T-helper 1 cell (primary cell): ENCODE measurements around the gene SLC29A4.
"Not testable (repeated sequence)": the region's sequence is repeated elsewhere in the genome, so short reads cannot be mapped to it uniquely, and the experiment has no call there.

Experiments used
- DNase-seq, 5 donors: peaks; one replicate each; pipeline ENCODE4 v3.0.0-alpha.2; 2012 to 2020

Gene SLC29A4

GRCh38 chr7:5274441-5274840 is 8.3 kb upstream of the SLC29A4 start:
- DNase-seq: no peak

DNA sequence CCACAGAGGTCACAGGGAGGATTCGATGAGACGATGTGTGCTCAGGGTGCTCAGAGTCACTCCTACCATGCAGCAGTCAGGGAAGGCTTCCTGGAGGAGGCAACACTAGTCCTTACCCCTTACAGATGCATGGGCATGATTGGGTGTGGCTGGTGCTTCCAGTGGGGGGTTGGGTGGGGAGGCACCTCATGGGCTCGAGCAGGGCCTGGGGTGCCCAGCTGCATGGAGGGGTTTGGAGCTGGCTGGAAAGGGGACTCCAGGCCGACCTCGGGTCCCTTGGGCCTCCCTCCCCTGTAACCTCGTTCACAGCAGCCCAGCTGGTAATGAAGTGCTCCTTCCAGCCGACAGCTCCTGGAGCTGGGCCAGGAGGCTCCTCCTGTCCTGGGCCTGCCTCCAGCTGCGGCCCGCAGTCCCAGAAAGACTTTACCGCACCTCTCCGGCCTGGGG is 7.7 kb upstream of the SLC29A4 start:
- not testable (repeated sequence) for DNase-seq

DNA sequence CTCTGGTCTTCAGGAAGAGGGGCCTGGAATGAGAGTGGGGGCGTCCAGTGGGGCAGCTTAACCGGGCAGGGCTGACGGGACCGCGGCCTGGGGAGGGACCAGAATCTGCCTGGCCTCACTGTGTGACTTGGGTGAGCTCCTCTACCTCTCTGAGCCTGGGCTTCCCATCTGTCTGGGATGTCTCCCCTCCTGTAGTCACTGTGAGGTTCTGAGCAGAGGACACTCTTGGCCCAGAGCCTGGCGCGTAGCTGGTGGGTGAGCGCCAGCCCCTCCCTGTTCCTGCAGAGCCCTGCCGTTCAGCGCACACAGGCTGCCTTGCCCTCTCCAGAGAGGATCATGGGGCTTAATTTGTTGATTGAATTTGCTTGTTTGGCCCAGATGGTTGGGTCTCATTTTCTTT is 7.2 kb upstream of the SLC29A4 start:
- not testable (repeated sequence) for DNase-seq

DNA sequence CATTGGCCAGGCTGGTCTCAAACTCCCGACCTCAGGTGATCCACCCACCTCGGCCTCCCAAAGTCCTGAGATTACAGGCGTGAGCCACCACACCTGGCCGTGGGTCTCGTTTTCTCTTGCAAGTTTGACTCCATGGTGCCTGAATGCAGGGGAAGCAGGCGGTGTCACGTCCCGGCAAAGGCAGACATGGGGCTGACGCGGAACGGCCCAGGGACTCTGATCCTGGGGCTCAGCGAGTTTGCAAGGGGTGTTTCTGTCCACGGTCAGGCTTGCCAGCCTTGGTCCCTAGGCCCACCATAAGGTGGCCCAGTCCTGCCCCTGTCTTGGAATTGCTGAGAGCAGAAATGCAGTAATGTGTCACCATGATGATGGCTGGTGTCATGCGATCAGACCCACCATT is 6.6 kb upstream of the SLC29A4 start:
- DNase-seq: not testable (repeated sequence)

DNA sequence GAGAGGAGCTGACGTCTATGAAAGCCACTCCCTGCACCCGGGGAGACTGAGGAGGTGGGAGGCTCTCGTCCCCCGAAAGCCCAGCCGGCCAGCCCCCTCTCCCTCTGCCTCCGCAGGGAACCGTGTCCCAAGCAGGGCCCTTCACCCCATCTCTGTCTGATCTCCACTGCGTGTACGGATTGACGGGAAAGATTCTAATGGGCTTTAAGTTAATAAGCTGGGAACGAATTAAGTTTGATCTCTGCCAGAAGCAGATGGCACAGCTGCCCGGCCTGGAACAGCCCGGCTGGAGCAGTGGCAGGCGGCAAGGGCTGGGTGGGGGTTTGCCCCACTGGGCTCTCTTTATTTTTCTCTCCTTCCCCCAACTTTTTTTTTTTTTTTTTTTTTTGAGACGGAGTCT is 6.1 kb upstream of the SLC29A4 start:
- DNase-seq: no peak

DNA sequence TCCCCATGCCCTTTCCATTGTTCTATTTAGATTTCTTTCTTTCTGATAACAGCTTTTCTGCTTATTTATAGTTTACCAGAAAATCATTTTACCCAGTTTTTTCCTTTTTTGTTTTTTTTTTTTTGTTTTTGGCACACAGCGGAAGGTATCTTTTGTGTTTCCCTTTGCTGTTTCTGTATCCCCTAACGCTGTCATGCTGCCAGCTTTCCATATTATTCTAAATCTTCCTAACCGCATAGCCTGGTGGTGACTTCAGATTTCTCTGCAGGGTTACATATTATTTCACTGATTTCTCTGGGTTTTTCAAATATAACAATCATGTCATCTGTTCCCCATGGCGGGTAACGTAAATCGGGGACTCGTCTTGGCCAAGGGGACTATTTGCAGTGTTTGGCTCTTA is 4.0 kb upstream of the SLC29A4 start:
- DNase-seq: no peak

DNA sequence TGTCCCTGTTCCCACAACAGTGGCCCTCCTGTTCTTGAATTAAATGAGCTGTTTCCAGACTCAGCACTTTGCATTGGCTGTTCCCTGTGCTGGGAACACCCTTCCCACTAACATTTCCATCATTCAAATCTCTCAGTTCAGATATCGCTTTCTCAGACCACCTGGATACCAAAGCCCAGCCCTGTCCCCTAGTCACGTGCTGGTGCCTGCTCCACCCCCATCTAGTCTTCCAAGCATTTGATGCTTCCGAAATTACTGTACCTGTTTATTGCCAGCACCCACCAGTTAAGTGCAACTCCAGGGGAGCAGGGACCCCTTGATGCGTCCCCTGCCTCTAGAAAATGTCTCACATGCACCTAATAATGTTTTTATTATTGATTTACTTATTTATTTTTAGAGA is 3.0 kb upstream of the SLC29A4 start:
- no peak for DNase-seq

DNA sequence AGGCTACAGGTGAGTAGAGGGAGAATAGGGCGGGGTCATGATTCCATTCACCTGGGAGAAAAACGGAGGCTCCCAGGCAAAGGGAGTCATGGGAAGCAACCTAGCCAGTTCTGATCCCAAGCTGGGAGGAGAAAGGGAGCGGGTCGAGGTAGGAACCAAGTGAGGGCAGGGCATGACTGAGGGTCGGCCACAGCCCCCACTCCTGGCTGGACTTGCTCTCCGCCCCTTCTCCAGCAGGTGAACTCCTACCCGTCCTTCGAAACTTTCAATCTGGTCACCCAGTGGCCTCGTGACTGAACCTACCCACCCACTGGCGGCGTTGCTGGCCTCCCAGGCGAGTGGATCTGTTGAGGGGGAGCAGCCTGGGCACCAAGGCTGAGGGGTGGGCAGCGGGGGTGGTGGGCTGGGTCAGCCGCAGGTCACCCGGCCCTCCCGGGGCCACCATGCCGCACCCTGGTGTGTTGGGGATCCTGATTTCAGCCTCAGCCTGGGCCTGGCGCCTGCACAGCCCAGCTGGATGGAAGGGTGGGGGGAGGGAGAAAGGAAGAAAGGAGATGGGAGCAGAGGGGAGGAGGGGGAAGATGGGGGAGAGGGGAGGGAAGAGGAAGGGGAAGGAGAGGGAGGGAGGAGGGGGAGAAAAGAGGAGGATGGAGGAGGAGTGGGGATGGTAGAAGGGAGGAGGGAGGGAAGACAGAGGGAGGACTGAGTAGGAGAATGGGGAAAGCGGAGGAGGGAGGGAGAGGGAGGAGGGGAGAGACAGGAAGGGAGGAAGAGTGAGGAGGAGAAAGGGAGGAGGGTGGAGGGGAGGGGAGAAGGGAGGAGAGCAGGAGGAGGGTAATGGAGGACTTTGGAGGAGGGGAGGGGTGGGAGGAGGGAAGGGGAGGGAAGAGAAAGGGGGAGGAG is 894 bp upstream of the SLC29A4 start:
- not testable (repeated sequence) for DNase-seq

DNA sequence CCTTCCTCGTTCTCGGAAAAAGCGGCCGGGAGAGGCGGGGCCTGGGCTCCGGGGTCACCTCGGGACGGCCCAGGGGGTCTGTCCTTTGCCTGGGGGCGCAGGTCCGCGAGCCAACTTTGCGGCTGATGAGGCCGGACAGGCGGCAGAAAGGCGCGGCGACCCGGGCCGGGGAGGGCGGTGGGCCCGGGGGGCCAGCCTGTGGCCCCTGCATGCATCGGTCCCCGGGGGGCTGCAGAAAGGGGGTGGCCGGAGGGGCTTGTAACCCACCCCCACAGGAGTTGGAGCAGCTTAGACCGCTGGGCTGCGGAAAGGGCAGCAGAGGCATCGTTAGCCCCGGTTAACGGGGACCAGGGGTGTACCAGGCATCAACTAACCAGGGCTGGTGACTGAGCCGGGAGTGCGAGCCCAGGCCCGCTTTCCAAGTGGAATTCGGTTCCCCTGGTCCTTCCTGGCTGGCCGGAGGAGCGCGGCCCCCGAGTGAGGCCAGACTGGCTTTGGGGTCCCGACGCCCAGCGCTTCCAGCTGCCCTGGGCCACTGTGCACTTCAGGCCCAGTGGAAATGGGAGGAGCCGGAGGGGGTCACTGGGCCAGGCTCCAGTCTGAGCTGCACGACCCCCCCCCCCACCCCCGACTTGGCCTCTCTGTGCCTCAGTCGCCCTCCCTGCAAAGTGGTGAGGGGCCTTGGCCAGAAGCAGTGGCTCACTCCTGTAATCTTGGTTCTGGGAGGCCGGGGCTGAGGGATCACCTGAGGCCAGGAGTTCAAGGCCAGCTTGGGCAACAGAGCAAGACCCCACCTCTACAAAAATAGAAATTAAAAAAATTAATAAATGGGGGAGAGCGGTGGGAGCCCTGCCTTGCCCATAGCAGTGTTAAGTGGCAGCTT is 919 bp downstream of the SLC29A4 start:
- DNase-seq: no peak

DNA sequence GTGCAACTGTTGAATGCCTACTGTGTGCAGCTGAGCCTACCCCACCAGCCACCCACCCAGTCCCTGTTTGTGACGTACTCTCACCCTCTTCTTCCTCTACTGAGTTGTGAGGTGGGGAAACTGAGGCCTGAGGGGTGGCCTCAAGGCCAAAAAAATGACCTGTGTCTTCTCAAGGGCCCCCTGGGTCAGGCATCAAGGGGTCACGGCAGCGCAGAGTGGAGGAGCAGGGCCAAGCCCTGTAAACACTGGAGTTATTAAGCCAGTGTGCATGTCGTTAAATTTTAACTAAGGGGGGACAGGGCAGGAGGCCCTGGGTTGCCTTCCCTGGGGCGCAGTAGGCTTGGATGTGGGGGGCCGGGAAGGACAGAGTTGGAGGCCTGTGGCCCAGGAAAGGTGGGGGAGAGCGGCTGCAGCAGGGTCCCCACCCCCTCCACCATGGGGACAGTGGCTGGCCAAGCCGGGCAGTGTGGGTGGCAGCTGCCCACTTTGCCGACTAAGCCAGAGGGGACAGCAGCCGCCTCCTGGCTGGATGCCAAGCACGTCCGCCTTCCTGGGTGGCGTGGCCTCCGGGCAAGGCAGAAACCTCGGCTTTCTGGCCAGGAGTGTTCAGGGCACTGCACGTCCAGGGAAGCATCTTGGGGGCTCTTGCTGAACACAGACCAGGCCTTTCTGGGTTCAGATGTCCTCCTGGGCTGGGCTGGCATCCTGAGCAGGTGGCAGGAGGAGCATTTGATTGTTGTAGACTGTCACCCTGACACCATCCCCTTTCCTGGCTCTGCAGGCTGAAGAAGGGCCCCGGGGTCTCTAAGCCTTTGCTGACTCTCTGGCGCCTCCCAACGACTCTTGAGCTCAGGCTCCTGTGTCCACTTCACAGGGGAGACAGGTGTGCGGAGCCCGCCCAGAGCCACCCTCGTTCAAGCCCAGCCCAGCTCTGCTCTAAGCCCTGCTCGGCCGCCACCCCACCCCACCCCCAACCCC is 1.9 kb downstream of the SLC29A4 start:
- DNase-seq: no peak

- no peak for DNase-seq
These were observed 4.2 kb downstream of the SLC29A4 start for GRCh38 chr7:5286933-5287332.

GRCh38 chr7:5287373-5287772 is 4.6 kb downstream of the SLC29A4 start:
- DNase-seq: not testable (repeated sequence)

GRCh38 chr7:5287802-5288201 is 5.1 kb downstream of the SLC29A4 start:
- no peak for DNase-seq

DNA sequence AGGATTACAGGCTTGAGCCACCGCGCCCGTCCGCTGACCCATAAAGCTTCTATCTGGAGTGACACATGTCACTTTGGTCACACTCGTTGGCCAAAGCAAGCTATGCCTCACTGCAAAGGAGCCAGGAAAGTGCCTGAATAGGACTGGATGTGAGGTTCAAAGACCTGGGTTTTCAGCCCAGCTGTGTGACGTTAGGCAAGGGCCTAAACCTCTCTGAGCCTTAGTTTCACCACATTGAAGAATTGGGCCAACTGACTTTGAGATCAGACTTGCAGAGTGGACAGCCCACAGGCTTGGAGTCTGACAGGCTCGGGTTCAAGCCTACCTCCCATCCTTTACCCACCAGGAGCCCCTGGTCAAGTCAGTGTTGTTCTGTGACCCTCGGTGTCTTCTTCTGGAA is 5.8 kb downstream of the SLC29A4 start:
- not testable (repeated sequence) for DNase-seq

GRCh38 chr7:5289355-5289754 is 6.6 kb downstream of the SLC29A4 start:
- no peak for DNase-seq

DNA sequence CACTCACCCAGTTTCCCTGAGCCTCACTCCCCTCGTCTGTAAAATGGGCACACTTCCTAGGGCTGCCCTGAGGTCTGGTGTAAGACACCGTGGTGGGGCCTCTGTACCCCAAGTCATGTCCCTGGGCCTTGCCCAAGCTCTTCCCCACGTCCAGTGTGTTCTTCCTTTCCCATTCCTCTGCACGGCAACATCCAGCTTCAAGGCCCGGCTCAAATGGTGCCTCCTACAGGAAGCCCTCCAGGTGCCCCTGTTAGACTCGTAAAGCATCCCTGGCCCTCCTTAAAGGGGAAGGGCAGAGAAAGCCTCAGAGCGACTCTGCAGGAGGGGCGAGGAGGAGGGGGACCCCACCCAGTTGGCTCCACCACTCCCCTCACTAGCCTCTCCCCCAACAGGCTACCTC is 8.6 kb downstream of the SLC29A4 start:
- no peak for DNase-seq

- not testable (repeated sequence) for DNase-seq
These were observed 9.1 kb downstream of the SLC29A4 start for GRCh38 chr7:5291711-5292335.

- DNase-seq: no peak
These were observed 11.6 kb downstream of the SLC29A4 start for GRCh38 chr7:5294169-5294987.

DNA sequence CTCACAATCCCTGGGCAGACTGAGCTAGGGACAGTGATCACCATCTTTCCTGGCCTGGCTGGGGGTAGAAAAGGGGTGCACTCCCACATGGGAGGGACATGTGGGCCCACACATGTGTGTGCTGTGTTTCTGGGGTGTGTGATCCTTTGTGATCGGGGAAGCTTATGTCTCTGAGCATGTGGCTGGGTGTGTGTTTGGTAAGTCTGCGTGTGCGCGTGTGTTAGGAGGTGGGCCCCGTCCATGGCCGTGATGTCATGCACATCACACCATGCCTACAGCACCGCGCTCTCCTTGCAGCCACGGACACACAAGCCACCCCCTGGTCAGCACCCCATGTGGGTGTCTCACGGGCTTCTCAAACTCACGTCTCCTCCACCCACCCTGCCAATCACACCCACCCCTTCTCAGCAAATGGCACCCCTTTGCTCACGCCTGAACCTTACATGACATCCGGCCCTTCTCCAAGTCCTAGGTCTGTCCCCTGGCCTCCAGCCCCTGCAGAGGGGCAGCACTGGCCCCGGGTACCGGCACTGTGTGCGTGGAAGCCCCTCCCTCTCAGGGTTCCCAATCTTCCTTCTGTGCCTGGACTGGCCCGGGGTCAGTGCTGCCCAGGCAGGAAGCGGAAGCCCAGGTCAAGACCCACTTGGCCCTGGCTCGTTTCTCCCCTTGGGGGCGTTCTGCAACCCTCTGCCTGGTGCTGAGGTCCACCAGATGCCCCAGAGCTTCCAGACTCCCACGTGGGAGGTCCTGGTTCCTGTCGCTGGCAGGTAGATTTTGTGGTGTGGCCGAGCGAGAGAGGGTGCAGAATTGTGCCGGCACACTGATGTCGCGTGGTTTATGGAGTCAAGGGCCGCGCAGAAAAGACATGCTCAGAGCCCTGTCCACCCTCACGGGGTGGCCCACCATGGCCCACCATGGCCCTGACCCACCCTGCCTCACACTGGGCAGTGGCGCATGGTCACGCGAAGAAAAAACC is 12.6 kb downstream of the SLC29A4 start:
- no peak for DNase-seq
